ENCODE data around the gene SMG6.

SMG6 gene

DNA sequence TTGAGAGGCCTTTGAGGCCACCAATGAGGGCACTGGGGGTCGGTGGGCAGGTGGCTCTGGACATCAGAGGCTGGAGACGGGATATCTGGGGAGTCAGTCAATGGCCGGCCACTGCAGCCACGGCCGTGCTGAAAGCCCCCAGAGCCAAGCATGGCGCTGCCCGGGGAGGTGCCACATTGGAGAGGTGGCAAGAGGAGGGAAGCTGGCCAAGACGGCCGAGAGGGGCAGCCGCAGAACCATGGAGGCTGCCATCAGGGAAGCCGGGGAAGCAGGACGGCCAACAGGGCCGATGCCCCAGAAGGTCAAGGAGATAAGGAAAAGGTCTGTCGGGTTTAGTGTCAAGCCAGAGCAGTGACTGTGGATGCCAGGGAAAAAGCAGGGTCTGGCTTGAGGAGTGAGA, 288.3 kb downstream of the SMG6 start:
- TF ChIP-seq GATA3 (IDR thresholded peaks at IDR 0.05; ENCODE audit: low read depth, low read length) (no peak), GATA2 (IDR thresholded peaks at IDR 0.05; ENCODE audit: low read depth, low read length) (no peak)

GRCh38 chr17:2013994-2014317, 289.6 kb downstream of the SMG6 start:
- no peak for TF ChIP-seq GATA3 (IDR thresholded peaks at IDR 0.05; ENCODE audit: low read depth, low read length)
- no peak for TF ChIP-seq GATA2 (IDR thresholded peaks at IDR 0.05; ENCODE audit: low read depth, low read length)

GRCh38 chr17:2012499-2012898, 291.1 kb downstream of the SMG6 start:
- no peak for TF ChIP-seq GATA3 (IDR thresholded peaks at IDR 0.05; ENCODE audit: low read depth, low read length)
- no peak for TF ChIP-seq GATA2 (IDR thresholded peaks at IDR 0.05; ENCODE audit: low read depth, low read length)

- no peak for TF ChIP-seq GATA3 (IDR thresholded peaks at IDR 0.05; ENCODE audit: low read depth, low read length)
- TF ChIP-seq GATA2 (IDR thresholded peaks at IDR 0.05; ENCODE audit: low read depth, low read length): no peak
Measured at GRCh38 chr17:2011411-2012371, 291.9 kb downstream of the SMG6 start.

Data from SH-SY5Y (cell line).